ENCODE data around the gene COL9A1. TPM values are rescaled to one million over a fixed set of nuclear protein-coding genes. Genes with fewer than 3 reads are reported as not detected.

The COL9A1 gene
- total and polyA plus RNA-seq, 7 donors: 0.28 to 1.1 (median 0.52) TPM; not detected in 2

GRCh38 chr6:70215460-70216108 lies 87.3 kb downstream of the COL9A1 start:
- no peaks in the 10 kb centered on the region for H3K36me3 ChIP-seq
- no peaks in the 10 kb centered on the region for H3K4me1 ChIP-seq
- no peak overlapping the region for H3K4me3 ChIP-seq
- intact Hi-C loops (cut with DNase I): no loop called here
- DNase-seq: no peak
- TF ChIP-seq, protein P1, sequence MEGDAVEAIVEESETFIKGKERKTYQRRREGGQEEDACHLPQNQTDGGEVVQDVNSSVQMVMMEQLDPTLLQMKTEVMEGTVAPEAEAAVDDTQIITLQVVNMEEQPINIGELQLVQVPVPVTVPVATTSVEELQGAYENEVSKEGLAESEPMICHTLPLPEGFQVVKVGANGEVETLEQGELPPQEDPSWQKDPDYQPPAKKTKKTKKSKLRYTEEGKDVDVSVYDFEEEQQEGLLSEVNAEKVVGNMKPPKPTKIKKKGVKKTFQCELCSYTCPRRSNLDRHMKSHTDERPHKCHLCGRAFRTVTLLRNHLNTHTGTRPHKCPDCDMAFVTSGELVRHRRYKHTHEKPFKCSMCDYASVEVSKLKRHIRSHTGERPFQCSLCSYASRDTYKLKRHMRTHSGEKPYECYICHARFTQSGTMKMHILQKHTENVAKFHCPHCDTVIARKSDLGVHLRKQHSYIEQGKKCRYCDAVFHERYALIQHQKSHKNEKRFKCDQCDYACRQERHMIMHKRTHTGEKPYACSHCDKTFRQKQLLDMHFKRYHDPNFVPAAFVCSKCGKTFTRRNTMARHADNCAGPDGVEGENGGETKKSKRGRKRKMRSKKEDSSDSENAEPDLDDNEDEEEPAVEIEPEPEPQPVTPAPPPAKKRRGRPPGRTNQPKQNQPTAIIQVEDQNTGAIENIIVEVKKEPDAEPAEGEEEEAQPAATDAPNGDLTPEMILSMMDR (IDR thresholded peaks at IDR 0.05): no peak
- TF ChIP-seq POLR2AphosphoS5 (IDR thresholded peaks at IDR 0.05) (no peak), POLR2A (IDR thresholded peaks at IDR 0.05) (no peak), EP300 (IDR thresholded peaks at IDR 0.05) (no peak)
- H3K27ac ChIP-seq: no peak overlapping the region
- WGBS, 2 donors: 88 to 90% methylated on average over 4 of the region's 4 CpGs
- no peaks in the 10 kb centered on the region for H3K27me3 ChIP-seq
- no peaks in the 10 kb centered on the region for H3K9me3 ChIP-seq

DNA sequence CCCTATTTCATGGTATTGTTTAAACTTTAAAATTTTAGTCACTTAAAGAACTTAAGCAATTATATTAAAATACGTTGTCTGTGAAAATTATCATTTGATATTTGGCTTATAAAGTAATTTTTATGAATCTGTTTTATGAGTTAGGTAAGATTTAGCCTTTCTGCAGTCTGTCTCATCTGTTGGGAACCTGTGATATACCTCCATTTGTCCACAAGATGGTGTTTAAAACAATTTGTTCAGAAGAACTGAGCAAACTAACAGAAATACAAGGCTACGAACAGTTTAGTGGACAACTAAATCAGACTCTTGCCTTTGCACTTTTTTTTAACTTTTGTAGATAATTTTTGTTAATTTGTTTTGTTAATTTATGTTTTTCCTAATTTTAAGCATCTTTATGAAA lies 92.4 kb downstream of the COL9A1 start:
- no peak for TF ChIP-seq POLR2AphosphoS5 (IDR thresholded peaks at IDR 0.05)
- TF ChIP-seq, protein P1 (IDR thresholded peaks at IDR 0.05): no peak
- TF ChIP-seq POLR2A (IDR thresholded peaks at IDR 0.05): no peak
- no peak for TF ChIP-seq EP300 (IDR thresholded peaks at IDR 0.05)
- Histone ChIP-seq H3K4me3 (no peak overlapping the region), H3K27me3 (no peaks in the 10 kb centered on the region), H3K4me1 (no peaks in the 10 kb centered on the region), H3K9me3 (no peaks in the 10 kb centered on the region), H3K27ac (no peak overlapping the region), H3K36me3 (no peaks in the 10 kb centered on the region)
- DNase-seq: no peak
- WGBS, 2 donors: 18 to 58% methylated on average over 2 of the region's 2 CpGs
- intact Hi-C loops (cut with DNase I): no loop called here

GRCh38 chr6:70208235-70208790 lies 94.6 kb downstream of the COL9A1 start:
- Histone ChIP-seq H3K9me3 (no peaks in the 10 kb centered on the region), H3K4me1 (no peaks in the 10 kb centered on the region), H3K4me3 (no peak overlapping the region), H3K36me3 (no peaks in the 10 kb centered on the region), H3K27ac (no peak overlapping the region), H3K27me3 (no peaks in the 10 kb centered on the region)
- no peak for TF ChIP-seq POLR2AphosphoS5 (IDR thresholded peaks at IDR 0.05)
- TF ChIP-seq EP300 (IDR thresholded peaks at IDR 0.05): no peak
- TF ChIP-seq, protein P1 (IDR thresholded peaks at IDR 0.05): no peak
- no peak for TF ChIP-seq POLR2A (IDR thresholded peaks at IDR 0.05)
- 86 to 92% methylated on average over 1 of the region's 1 CpG for WGBS, 2 donors
- intact Hi-C loops (cut with DNase I): no loop called here
- DNase-seq: no peak

DNA sequence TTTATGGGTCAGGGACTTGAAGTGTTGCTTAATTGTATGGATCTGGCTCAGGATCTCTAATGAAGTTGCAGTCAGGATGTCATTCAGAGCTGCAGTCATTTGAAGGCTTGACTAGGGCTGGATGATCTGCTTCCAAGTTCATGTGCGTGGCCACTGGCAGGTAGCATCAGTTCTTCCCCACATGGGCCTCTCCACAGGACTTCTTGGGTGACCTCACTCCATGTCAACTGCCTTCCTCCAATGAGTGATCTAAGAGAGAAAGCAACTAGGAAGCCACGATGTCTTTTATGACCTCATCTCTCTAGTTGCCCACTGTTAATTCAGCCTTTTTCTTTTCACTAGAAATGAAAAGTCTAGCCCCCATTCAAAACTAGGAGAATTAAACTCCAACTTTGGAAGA lies 104.1 kb downstream of the COL9A1 start:
- no peak overlapping the region for H3K27ac ChIP-seq
- WGBS, 2 donors: 66 to 71% methylated on average over 2 of the region's 2 CpGs
- no peaks in the 10 kb centered on the region for H3K4me1 ChIP-seq
- no peak for TF ChIP-seq EP300 (IDR thresholded peaks at IDR 0.05)
- TF ChIP-seq, protein P1 (IDR thresholded peaks at IDR 0.05): no peak
- TF ChIP-seq POLR2A (IDR thresholded peaks at IDR 0.05): no peak
- no peak for TF ChIP-seq POLR2AphosphoS5 (IDR thresholded peaks at IDR 0.05)
- H3K36me3 ChIP-seq: no peaks in the 10 kb centered on the region
- intact Hi-C loops (cut with DNase I): no loop called here
- no peaks in the 10 kb centered on the region for H3K9me3 ChIP-seq
- H3K4me3 ChIP-seq: no peak overlapping the region
- H3K27me3 ChIP-seq: no peaks in the 10 kb centered on the region
- DNase-seq: no peak
